ENCODE data around the gene OR10K2. TPM values are rescaled to one million over a fixed set of nuclear protein-coding genes. Genes with fewer than 3 reads are reported as not detected.

Gene OR10K2
- total and polyA plus RNA-seq, 4 donors: not detected

DNA sequence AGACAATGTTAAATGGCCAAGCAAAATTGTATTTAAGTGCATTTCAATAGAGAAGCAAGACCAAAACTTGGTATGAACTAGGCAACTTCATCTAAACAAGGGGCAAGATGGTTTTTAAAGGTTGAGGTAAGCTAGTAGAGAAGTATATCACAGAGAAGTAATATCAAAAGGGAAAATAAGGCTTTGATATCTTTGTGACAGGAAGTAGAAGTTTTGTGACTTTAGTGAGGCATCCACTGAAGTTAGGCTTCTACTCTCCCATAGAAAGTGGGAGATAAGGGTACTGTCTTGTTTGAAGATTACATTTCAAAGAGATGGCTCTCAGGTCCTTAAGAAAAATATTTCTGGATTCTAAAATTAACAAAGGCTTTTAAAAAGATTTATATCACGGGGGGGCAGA is 35.7 kb downstream of the OR10K2 start:
- no peaks in the 10 kb centered on the region for H3K36me3 ChIP-seq (ENCODE audit: control insufficient read depth in 4 of 4, insufficient read depth in 3 of 4, low read depth in 1 of 4, low read length in 3 of 4)
- WGBS: 27% methylated on average over 1 of the region's 1 CpG

More for the DNA sequence above, 35.7 kb downstream of the OR10K2 start:
- no peaks in the 10 kb centered on the region for H3K9me3 ChIP-seq (ENCODE audit: control insufficient read depth in 4 of 4, low read length in 3 of 4)
- H3K27ac ChIP-seq (ENCODE audit: low read depth in 1 of 2, low read length in 2 of 2): no peak overlapping the region
- no peaks in the 10 kb centered on the region for H3K27me3 ChIP-seq (ENCODE audit: control insufficient read depth in 4 of 4, insufficient read depth in 4 of 4, low read length in 3 of 4)
- H3K4me3 ChIP-seq (ENCODE audit: low read depth in 1 of 3, low read length in 3 of 3): no peak overlapping the region
- no peak for DNase-seq (ENCODE audit: low spot score)
- H3K9ac ChIP-seq (ENCODE audit: low read depth in 1 of 2, low read length in 2 of 2): no peak overlapping the region
- TF ChIP-seq YY1 (IDR thresholded peaks at IDR 0.05) (no peak), HNF4A (conservative IDR thresholded peaks at IDR 0.05) (no peak), CTCF (IDR thresholded peaks at IDR 0.05; ENCODE audit: low read depth, low read length, missing input control) (no peak), FOXA1 (IDR thresholded peaks at IDR 0.05) (no peak), HNF4G (IDR thresholded peaks at IDR 0.05) (no peak), MAX (IDR thresholded peaks at IDR 0.05) (no peak), JUND (IDR thresholded peaks at IDR 0.05) (no peak), TAF1 (conservative IDR thresholded peaks at IDR 0.05) (no peak), EGR1 (IDR thresholded peaks at IDR 0.05; ENCODE audit: low read depth in 2 of 2) (no peak), ZBTB33 (IDR thresholded peaks at IDR 0.05) (no peak), RAD21 (IDR thresholded peaks at IDR 0.05) (no peak), ATF3 (IDR thresholded peaks at IDR 0.05) (no peak), FOXA2 (IDR thresholded peaks at IDR 0.05) (no peak)
- TF ChIP-seq, protein P1, sequence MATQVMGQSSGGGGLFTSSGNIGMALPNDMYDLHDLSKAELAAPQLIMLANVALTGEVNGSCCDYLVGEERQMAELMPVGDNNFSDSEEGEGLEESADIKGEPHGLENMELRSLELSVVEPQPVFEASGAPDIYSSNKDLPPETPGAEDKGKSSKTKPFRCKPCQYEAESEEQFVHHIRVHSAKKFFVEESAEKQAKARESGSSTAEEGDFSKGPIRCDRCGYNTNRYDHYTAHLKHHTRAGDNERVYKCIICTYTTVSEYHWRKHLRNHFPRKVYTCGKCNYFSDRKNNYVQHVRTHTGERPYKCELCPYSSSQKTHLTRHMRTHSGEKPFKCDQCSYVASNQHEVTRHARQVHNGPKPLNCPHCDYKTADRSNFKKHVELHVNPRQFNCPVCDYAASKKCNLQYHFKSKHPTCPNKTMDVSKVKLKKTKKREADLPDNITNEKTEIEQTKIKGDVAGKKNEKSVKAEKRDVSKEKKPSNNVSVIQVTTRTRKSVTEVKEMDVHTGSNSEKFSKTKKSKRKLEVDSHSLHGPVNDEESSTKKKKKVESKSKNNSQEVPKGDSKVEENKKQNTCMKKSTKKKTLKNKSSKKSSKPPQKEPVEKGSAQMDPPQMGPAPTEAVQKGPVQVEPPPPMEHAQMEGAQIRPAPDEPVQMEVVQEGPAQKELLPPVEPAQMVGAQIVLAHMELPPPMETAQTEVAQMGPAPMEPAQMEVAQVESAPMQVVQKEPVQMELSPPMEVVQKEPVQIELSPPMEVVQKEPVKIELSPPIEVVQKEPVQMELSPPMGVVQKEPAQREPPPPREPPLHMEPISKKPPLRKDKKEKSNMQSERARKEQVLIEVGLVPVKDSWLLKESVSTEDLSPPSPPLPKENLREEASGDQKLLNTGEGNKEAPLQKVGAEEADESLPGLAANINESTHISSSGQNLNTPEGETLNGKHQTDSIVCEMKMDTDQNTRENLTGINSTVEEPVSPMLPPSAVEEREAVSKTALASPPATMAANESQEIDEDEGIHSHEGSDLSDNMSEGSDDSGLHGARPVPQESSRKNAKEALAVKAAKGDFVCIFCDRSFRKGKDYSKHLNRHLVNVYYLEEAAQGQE (IDR thresholded peaks at IDR 0.05): no peak
- H3K4me1 ChIP-seq (ENCODE audit: control insufficient read depth in 4 of 4, insufficient read depth in 4 of 4, low read length in 3 of 4): no peaks in the 10 kb centered on the region
